ENCODE results near the gene RHEX.

The RHEX gene

DNA sequence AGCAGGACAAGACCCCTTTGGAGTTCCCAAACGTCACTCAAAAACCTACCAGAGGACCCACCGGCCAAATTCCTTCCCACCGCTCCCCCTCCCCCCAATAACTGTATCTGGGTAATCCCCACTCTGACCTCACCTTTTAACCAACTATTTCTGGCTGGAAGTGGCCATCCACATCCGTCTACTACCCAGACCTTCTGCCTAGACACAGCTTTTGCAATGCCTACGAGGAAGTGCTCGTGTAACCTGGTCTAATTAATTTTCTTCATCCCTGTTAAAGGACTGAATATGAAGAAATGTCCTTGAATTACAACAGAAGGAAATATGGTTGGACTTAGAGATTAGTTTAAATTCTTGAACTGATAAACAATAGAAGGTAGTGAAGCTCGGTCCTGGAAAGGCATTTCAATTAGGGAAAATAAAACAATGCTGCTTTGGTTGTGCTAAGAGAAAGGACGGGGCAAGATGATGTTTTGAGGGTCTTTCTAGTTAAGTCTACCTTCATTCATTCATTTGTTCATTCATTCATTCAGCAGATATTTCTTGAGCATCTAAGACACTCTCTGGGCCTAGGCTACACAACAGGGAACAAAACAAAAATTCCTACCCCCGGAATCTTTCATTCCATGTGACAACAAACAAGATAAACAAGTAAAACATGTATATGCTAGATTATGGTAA, 45.4 kb downstream of the RHEX start:
- DNase-seq: no peak

DNA sequence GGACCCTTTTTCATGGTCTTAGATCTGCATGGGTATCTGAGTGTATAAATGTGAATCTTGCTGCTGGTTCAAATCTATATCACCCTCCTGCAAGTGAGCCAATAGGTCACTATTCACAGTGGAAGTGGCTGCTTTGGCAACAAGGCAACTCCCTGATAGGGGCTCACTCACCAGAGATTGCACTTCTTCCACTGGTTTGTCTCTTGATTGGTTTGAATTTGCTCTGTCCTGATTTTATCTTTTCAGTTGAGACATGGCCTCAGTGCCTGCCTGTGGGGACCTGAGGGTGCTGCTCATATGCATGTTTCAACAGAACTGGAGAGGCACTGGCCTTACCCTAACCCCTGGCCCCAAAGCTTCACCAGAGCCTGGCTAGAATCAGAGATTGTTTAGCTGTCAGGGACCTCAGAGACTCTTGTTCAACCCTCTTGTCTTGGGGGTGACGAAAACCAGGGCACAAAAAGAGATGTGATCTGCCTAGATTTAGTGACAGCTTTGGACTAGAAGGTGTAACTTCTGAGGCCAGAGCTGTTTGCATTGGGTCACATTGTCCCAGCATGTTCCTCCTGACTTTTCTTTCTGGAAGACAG, 47.3 kb downstream of the RHEX start:
- no peak for DNase-seq

DNA sequence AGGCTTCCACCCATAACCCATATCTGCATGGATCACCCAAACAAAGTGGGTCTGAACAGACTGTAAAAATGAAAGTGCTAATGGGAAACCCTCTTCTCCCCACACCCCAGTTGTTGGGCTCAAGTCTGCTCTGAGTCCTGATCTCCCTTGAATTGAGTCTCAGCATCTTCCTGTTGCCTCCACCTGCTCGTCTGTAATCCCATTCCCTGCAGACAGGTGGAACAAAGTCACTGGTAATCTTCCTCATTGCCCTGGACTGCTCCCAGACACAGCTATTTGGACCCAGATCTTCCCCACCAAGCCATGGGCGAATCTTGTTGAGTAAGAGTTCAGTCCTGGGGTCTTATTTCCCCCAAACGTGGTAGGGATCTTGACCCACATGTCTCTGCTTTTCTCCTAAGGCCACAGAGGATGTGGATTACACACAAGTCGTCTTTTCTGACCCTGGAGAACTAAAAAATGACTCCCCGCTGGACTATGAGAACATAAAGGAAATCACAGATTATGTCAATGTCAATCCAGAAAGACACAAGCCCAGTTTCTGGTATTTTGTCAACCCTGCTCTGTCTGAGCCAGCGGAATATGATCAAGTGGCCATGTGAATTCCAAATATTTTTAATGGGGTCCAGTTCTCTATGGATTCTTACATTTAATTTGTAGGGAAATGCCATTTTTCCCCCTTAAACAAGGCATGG, 48.5 kb downstream of the RHEX start:
- no peak for DNase-seq

DNA sequence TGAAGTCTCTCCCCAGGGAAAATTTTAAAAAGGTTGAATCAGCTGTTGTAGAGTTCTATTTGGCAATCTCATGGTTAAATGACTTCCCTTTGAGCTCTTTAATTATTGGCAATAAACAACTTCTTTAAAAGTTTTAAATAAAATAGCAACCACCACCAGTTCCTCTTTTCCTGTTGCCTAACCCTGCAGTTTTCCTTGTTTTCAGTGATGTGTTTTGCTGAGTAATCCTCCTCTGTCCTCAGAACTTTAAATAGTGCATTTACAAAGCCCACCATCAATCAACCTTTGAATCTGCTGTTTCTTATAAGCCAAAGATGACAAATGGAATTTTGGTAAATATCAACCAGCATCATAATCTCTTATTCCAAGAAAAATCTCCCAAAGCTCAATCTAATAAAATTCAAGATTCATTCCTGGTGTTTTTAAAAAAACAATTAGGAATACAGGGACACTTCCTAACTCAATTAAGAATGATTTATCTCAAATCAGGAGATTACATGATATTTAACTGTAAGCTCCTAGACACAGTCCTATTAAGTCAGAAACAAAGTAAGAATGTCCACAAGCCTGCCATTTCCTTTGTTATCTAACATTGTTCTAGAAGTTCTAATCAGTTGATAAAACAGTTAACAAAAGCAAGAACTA, 49.4 kb downstream of the RHEX start:
- DNase-seq: no peak

DNA sequence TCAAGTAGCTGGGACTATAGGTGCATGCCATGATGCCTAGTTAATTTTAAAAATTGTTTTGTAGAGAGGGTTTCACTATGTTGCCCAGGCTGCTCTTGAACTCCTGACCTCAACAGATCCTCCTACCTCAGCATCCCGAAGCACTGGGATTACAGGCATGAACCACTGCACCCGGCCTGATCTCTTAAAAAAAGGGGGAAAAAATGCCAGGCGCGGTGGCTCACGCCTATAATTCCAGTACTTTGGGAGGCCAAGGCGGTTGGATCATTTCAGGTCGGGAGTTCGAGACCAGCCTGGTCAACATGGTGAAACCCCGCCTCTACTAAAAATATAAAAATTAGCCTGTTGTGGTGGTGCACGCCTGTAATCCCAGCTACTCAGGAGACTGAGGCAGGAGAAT, 51.0 kb downstream of the RHEX start:
- DNase-seq: no peak

DNA sequence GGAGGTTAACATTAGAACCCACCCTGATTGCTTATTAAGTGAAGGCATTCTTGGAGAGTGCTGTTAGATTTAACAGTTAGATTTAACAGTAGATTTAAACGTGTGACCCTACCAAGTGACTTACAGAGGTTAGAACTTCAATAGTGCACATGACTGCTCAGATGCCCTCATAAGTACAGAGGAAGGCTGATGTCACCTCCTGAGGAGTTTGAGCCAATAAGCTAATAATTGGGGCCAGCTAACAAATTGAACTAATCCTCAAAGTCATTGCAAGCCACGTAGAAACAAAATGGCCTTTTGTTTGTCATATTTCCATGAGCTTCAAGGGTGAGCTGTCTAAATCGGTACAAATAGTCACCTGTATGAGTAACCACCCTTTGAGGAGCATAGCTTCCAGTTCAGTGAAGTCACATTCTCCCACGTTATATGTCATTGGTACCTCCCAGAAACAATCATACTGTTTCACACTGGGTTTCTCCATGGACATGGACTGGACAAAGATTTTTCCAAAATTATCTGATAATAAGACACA, 52.6 kb downstream of the RHEX start:
- DNase-seq: no peak

DNA sequence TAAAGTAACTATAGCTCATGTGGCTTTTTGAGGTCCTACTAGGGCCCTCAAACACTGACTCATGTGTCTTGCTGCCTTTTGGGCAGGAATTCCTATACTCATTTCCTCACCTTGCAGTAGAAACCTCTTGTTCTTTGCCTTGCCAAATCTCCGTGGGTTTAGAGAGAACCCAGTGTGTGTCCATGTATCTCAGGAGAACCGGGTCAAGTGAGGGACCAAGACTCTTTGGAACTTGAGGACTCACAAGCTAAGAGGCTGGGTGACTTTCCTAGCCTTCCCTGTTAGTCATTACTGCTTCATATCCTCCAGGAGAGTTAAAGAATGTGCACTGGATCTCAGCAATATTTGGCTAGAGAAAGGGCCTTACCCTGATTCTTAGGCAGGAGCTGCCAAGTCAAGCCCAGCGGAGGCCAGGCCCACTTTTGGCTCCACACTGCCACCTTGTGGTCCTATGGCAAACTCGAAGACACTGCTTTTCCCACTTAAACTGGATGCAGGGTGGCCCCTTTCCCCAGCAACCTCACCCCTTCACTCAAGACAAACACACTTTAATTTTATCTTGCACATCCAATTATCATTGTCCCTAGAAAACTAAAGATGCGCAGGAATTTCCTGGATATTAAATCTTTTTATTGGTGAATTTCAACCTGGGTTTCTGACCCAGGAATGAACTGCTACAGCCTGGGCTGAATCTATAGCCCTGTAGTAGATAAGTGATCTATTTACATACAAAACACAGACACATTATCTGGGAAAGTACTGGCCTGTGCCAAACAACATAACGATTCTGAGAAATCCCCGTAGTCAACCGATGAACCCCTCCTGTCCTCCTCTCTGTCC, 53.6 kb downstream of the RHEX start:
- peak; percentile 28 for DNase-seq

DNA sequence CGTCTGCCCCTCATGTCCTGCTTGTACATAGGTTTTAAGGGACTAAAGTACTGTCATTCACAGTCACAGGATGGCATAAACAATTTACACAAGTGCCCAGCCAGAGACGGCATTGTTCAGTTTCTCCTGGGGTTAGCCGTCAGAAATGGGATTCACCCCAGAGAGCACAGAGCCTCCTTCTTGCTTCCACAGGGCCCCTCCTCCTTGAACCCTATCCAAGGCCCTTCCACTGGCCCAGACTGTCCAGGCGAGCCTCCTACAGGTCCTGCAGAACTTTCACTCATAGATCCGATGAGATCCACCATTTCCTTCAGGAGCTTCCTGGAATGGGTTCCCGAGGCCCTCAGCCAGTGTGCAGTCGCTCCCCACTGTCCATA, 54.2 kb downstream of the RHEX start:
- no peak for DNase-seq

DNA sequence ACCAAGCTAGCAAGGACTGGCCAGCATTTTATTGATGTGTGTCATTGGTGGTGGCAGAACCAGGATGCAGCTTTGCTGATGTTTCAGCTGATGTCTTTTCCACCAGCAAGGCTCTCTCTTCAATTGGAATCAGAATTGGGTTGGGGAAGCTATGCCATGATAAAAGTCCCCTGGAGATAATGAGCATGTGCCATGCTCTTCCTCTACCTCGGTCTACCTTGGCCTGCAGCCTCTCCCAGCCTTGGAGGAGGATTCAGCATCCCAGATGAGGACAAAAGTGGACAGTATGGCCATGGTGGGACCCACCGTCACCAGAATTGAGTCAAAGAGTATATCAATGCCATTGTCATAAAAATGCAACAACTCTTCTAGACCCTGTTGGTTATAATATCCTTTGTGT, 55.7 kb downstream of the RHEX start:
- no peak for DNase-seq

DNA sequence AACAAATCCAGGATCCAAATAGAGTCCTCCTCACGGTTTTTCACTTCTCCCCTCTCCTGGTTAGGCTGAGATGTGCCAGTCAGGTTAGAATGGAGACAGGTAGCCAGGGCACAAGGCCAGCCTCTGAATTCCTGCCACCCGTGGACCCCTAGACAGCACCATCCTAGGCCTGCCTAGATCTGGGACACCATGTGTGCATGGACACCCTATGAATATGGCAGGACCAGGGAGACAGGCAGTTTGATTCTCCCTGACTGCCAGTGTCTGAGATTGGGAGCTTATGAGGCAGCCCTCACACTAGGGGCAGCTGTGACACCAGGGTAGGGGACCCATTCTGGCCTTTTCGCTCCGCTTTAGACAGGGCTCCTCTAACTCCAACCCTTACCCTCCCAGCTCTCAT, 56.7 kb downstream of the RHEX start:
- DNase-seq: no peak

DNA sequence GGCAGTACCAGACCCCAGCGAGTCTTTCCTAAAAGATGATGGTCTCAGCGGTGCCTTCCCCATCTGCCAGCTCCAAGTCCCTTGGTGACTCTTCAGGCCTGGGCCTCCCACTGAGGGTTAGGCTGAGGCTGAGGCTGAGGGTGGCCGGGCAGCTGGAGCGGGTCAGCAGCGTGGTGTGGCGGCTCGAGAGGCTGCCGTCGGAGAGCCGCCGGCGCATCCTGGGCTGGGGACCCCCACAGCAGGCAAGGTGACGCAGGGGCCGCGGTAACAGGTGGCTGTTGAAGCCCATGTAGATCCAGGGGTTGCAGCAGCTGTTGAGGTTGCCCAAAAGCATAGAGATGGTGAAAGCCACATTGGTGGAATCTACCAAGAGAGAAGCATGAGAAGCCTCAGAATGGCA, 57.2 kb downstream of the RHEX start:
- no peak for DNase-seq

DNA sequence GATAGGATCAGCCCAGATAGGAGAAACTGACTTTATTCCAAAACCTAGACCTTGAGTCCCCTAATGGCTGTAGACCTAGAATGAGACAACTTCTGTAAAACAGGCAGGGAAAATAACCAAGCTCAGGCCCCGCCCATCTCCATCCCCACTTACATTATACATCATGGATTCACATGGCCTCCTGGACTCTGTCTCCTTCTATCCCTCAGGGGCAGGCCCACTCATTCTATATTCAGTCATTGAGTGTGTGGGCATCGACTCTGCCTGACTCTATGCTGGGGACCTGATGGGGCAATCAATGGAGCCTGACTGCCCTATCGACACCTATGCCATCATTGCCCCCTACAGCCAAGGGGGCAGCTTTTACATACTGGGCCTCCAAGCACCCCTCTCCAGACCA, 57.8 kb downstream of the RHEX start:
- no peak for DNase-seq

DNA sequence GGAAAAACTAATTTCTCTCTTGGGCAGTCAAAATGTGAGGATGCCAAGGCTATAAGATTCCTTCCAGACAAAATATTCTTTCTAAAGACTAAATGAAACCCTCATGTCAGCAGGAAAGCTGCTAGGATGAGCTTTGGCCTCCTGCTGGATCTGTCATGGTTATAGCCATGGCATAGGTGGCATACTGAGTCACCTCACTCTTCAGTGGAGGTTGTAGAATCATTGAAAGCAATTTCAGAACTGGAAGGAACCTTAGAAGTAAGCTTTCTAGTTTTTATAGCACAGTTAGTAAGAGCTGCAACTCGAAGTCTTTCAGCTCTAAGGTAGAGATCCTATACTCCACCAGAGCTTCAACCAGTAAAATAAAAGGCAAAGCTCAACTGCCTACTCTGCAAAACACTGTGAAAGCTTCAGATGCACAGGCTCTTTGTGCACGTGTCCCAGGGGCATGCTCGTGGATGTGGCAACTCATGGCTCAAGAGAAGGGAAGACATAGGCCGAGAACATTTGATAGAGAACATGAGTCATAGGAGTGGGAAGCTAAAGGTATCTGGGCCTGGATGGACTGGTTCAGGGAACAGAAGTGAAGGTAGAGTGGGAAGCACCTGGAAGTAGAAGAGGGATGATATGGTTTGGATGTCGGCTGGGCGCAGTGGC, 58.4 kb downstream of the RHEX start:
- DNase-seq: no peak

DNA sequence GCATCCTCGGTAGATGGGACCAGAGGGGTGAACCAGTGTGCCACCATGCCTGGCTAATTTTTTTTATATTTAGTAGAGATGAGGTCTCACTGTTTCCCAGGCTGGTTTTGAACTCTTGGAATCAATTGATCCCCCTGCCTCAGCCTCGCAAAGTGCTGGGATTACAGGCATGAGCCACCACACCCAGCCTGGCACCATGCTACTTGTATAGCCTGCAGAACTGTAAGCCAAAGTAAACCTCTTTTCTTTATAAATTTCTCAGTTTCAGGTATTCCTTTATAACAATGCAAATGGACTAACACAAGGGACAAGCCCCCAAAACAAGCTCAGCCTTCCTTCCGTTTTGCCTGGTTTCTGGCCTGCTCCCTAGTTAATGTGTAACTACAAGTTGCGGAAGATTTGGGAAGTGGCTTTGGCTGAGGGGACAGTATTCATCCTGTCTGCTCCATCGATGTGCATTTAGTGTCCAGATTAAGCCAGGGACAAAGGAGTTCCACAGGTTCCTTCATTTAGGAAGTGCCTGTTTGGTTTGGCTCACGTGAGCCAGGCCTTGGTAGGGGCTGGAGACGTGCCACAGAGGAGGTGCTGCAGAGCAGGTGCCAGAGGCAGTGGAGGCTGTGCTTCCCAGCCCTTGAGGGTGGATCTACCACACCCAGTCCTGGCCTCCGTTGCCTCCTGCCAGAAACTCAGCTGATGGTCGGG, 59.8 kb downstream of the RHEX start:
- DNase-seq: no peak

DNA sequence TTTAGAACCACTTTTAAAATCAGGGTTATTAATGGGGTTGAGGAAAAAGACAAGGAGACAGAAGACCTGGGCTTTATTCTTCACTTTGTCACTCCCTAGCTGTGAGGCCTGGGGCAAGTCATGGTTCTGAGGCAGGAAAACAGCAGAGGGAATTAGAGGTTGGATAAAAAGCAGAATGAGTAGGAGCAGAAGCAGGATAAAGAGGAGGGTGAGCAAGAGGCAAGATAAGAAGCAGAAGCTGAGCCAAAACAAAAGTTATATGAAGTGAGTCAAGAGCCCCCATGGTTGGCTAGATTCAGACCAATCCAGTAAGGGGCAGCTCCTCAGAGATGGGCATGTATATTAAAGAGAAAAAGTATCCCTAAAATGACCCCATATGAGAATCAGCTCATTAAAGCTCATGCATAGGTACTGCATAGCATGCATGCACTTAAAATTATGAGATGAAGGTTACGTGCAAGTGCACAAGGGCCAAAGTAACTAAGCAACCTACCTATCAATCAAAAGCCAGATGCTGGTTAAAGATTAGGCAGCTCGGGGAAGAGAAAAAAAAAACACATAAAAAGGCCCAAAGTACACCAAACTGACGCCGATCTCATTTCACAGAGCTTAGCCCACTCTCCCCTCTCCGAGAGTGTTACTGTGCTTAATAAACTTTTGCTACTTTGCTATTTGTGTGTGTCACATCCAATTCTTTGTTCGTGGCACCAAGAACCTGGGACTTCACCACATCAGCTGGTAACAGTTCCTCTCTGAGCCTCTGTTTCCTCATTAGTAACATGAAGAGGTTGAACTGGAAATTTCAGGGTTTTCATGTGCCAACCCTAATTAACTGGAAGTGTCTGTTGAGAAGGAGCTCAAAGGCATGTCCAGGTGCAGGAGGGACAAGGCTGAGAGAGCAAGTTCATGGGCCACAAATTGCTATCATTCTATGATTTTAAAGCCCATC, 62.0 kb downstream of the RHEX start:
- no peak for DNase-seq

DNA sequence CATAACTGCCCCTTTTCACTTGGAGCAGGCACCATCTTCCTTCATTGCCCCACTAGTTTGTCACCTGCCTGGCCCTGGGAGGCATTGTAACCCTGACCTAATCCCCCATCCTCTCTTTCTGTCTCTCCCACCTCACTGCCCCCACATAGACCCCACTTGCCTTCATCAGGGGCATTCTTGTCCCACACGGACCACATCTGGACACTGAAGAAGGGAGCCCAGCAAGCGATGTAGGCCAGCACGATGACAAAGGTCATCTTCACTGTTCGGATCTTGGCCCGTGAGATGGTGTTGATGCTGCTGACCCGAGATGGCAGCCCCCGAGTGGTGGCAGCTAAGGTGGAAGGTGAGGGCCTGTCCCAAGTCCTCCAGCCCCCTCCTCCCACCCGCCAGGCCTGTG, 62.8 kb downstream of the RHEX start:
- DNase-seq: no peak

DNA sequence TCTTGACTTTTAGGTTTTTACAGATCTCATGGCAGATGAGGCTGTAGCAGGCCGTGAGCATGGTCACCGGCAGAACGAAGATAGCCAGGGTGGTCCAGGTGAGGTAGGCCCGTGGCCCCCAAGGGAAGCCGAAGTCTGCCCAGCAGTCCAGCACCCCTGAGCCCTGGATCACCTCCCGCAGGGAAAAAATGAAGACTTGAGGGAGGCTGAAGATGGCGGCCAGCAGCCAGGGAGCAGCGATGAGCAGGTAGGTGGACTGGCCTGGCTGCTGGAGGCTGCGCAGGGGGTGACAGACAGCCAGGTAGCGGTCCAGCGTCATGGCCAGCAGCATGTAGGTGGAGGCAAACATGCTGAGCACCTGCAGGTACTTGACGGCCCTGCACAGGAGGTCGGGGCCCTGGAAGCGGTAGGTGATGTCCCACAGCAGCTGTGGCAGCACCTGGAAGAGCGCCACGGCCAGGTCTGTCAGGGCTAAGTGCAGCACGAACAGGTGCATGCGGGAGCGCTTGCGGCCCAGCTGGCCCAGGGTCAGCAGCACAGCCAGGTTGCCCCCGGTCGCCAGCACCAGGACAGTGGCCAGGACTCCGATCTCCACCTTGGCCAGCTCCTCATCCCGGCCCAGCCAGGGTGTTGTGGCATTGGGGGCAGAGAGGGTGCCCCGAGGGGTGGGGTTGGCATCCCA, 63.4 kb downstream of the RHEX start:
- DNase-seq: no peak

DNA sequence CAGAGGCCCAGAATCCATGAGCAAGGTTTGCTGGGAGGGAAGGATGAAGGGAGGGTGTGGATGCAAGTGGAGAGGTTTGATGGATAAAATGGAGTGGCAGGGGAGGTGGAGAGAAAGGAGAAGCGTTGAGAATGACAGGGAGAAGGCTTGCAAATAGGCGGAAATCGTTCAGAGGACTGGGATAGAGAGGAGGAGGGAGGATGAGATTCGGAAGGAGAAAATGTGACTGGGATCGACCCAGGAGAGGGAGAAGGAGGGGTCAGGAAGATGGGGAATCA, 63.8 kb downstream of the RHEX start:
- no peak for DNase-seq

DNA sequence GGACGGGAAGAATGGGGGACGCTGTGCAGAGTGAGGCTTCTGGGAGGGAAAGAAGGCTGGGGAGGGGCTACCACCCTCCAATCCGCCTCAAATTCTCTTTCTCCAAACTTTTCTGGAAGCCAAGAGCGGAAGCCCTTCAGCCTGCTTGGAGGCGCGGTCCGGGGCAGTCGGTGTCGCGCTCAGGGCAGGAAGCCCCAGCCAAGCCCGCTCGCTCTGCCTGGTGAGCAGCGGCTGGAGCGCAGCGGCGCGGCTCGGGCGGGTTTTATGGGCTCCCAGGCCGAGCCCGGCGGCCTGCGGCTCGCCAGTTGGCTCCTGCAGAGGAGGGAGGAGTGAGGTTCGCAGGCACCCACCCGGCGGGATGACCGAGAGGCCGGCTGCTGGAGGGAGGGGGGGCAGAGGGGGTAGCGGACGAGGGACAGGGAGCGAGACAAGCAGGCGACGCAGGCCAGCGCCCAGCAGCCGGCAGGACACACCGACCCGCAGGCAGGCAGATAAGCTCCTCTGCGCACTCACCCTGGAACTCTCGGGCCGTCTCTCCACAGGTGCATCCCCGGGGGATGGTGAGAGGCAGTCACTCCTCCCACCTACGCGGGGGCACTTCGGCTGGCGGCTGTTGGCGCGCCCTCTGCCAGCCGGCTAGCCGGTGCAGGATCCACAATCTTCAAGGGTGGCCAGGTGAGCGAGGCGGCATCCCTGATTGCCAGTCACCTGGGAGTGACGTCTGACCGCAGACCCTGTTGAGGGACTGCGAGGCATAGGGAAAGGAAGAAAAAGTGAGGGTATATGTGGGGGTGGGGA, 64.4 kb downstream of the RHEX start, which contains the start of gene AVPR1B:
AVPR1B (minus strand) TSS at position 238 of the 798 bp plus-strand sequence. CDS start 498 bp downstream, outside the sequence.
- peak; percentile 29 for DNase-seq

Data from NCI-H748 treated with DMSO at 0.1 percent for 48 hours (cell line).